ENCODE measurements around the gene GRIN1. TPM values are rescaled to one million over a fixed set of nuclear protein-coding genes. Genes with fewer than 3 reads are reported as not detected.

Gene GRIN1
- total RNA-seq, 1 experiment from 2014 or later: 2.9 TPM

DNA sequence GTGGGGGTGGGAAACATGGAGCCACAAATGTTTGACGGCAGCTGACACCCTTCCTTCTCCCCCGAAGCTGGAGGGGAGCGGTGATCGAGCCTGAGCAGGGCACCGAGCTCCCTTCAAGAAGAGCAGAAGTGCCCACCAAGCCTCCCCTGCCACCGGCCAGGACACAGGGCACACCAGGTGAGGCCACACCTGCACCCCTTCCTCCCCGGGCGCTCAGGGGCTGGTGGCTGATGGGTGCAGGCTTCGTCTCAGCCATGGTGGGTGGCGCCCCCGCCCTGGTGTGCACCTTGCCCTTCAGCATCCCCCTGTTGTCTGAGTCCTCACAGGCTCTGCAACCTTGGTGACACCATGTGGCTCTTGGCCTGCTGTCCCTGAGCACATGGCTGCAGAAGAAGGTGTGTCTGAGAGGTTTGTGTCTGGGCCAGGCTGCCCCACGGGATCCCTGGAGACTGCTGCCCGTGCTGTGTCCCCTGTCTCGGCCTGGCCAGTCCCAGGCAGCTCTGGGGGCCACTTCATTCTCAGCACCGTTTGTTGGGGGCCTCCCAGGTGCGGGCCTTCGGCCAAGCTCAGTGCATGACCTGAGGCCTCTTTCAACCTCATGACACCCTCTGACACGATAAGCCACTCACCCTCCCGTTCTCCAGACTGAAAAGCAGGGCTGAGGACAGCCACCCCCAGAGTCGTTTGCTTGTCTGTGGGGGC, 41.0 kb upstream of the GRIN1 start:
- Histone ChIP-seq H4K5ac (ENCODE audit: insufficient read length, low read depth, low read length) (no peak overlapping the region), H3K79me1 (ENCODE audit: insufficient read depth, low read depth, low read length, poor library complexity, severe bottlenecking) (no peaks in the 10 kb centered on the region), H2BK5ac (ENCODE audit: insufficient read length, low read length) (no peak overlapping the region), H2AFZ (ENCODE audit: low read length) (no peak overlapping the region), H2BK20ac (ENCODE audit: low read depth, low read length, poor library complexity, severe bottlenecking) (no peak overlapping the region), H3K27ac (ENCODE audit: insufficient read length, low read depth, low read length) (no peak overlapping the region), H2BK12ac (ENCODE audit: insufficient read length, low read depth, low read length) (no peak overlapping the region), H2BK15ac (ENCODE audit: low read depth, low read length) (no peak overlapping the region), H2BK120ac (ENCODE audit: low read depth, low read length, poor library complexity, severe bottlenecking) (no peak overlapping the region), H4K91ac (ENCODE audit: insufficient read length, low read depth, low read length) (no peak overlapping the region), H3K4me1 (ENCODE audit: insufficient read depth, low read length) (no peaks in the 10 kb centered on the region), H3K14ac (ENCODE audit: insufficient read depth, low read length) (no peak overlapping the region), H3T11ph (ENCODE audit: low read length) (no peak overlapping the region), H3K4ac (ENCODE audit: low read depth, low read length) (no peak overlapping the region), H3K9ac (ENCODE audit: extremely low read depth, insufficient read length, low read length) (no peak overlapping the region), H2AK5ac (ENCODE audit: insufficient read length, low read length) (no peak overlapping the region), H3K79me2 (ENCODE audit: insufficient read depth, low read length) (no peaks in the 10 kb centered on the region), H3K23me2 (ENCODE audit: insufficient read length, low read depth, low read length, poor library complexity, severe bottlenecking) (no peaks in the 10 kb centered on the region), H3K9me3 (ENCODE audit: control insufficient read depth, low read depth, low read length) (peaks cover 14% of the 10 kb centered on the region), H3K4me2 (ENCODE audit: insufficient read depth, insufficient read length, low read length) (no peak overlapping the region), H3K56ac (ENCODE audit: insufficient read length, low read depth, low read length) (no peak overlapping the region), H3K18ac (ENCODE audit: insufficient read length, low read depth, low read length) (no peak overlapping the region), H4K8ac (replicated peaks; ENCODE audit: insufficient read length, low read depth, low read length) (no peak overlapping the region), H4K20me1 (ENCODE audit: control insufficient read depth, insufficient read depth, insufficient read length) (no peaks in the 10 kb centered on the region), H3K23ac (ENCODE audit: insufficient read length, low read depth, low read length) (no peak overlapping the region), H3K27me3 (ENCODE audit: insufficient read depth, low read length) (no peaks in the 10 kb centered on the region)
- Mint-ChIP-seq H3K27me3 (ENCODE audit: low read depth) (no peaks in the 10 kb centered on the region), H3K27ac (no peak overlapping the region; a peak in 1 of 7 replicates), H3K36me3 (ENCODE audit: insufficient read depth in 1 of 3, low read depth in 3 of 3) (peaks cover 12 to 35% (median 23%) of the 10 kb centered on the region in 3 experiments), H3K4me3 (no peak overlapping the region), H3K4me1 (no peaks in the 10 kb centered on the region), H3K9me3 (peaks cover 0 to 4% of the 10 kb centered on the region in 2 experiments; a peak in 2 of 5 replicates)
- no CpG with 5 or more reads among the region's 20 CpGs for WGBS (ENCODE audit: extremely low coverage, insufficient read length, low lambda C conversion rate)
- DNase-seq: no peak
- TF ChIP-seq, protein P1, sequence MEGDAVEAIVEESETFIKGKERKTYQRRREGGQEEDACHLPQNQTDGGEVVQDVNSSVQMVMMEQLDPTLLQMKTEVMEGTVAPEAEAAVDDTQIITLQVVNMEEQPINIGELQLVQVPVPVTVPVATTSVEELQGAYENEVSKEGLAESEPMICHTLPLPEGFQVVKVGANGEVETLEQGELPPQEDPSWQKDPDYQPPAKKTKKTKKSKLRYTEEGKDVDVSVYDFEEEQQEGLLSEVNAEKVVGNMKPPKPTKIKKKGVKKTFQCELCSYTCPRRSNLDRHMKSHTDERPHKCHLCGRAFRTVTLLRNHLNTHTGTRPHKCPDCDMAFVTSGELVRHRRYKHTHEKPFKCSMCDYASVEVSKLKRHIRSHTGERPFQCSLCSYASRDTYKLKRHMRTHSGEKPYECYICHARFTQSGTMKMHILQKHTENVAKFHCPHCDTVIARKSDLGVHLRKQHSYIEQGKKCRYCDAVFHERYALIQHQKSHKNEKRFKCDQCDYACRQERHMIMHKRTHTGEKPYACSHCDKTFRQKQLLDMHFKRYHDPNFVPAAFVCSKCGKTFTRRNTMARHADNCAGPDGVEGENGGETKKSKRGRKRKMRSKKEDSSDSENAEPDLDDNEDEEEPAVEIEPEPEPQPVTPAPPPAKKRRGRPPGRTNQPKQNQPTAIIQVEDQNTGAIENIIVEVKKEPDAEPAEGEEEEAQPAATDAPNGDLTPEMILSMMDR (conservative IDR thresholded peaks at IDR 0.05): no peak

Data from H9 (cell line).